IgD-negative memory B cell (primary cell): ENCODE data around the gene CCNH. TPM values are rescaled to one million over a fixed set of nuclear protein-coding genes. Genes with fewer than 3 reads are reported as not detected.

Experiments used
- H3K27ac Mint-ChIP-seq, 3 donors: one replicate each; pipeline ENCODE4 v1.8.0; 2020 to 2022; ENCODE audit warnings: mild to moderate bottlenecking in 3 of 3, mixed read lengths in 3 of 3, moderate library complexity in 1 of 3
- H3K27me3 Mint-ChIP-seq: one replicate; pipeline ENCODE4 v1.8.0; 2021; ENCODE audit warnings: mixed read lengths
- H3K36me3 Mint-ChIP-seq: one replicate; pipeline ENCODE4 v1.8.0; 2020; ENCODE audit warnings: mild to moderate bottlenecking, mixed read lengths
- H3K4me1 Mint-ChIP-seq, 3 donors: one replicate each; pipeline ENCODE4 v1.8.0; 2020 to 2022; ENCODE audit warnings: mixed read lengths in 3 of 3, mild to moderate bottlenecking in 1 of 3
- H3K4me3 Mint-ChIP-seq, 4 donors: one replicate each; pipeline ENCODE4 v1.8.0; 2020 to 2022; ENCODE audit warnings: mild to moderate bottlenecking in 4 of 4, mixed read lengths in 4 of 4, moderate library complexity in 3 of 4
- H3K9me3 Mint-ChIP-seq, 3 donors: one replicate each; pipeline ENCODE4 v1.8.0; 2020 to 2021; ENCODE audit warnings: mixed read lengths in 3 of 3, mild to moderate bottlenecking in 1 of 3
- polyA plus RNA-seq: library from polyadenylated mRNA; unstranded; fragments of 300-500 nt; fragmentation: Illumina TruSeq; gene quantifications from one replicate; pipeline ENCODE4 v1.2.3, GENCODE V29; 2021

CCNH gene
- polyA plus RNA-seq, 1 donor from 2014 or later: 58.2 TPM

DNA sequence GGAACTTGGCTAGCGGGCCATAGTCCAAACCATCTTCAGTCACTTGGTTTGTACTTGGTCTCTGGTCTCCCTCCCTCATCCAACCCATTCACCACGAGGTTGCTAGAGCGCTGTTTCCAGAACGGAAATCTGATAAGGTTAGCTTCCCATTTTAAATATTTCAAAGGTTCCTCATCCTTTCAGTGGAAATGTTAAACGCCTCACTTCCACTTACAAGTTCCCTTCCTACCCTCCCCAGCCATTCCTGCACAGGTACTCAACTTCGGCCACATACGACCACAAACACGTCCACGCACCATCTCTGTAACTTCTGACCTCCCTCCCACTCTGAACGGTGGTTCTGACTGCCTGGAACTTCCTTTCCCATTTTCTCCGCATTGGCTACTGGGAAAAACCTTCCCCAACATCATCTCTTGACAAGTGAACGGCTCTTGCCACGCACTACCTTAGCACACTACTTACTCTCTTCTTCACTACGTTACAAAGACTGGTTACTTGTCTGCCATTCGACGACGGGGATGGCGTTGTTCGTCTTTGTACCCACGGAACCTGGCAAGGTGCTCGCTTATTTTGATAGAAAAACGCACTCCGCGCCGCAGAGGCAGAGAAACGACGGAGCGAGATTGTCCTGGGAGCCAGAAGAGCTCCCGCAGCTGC, 629 bp downstream of the CCNH start:
- Mint-ChIP-seq H3K36me3 (no peaks in the 10 kb centered on the region), H3K27me3 (no peaks in the 10 kb centered on the region), H3K27ac (peak overlapping the region; percentile 80 to 99 (median 94)), H3K4me1 (peaks cover 18 to 33% (median 29%) of the 10 kb centered on the region in 3 donors), H3K9me3 (no peaks in the 10 kb centered on the region), H3K4me3 (peak overlapping the region; percentile 87 to 98 (median 96))

DNA sequence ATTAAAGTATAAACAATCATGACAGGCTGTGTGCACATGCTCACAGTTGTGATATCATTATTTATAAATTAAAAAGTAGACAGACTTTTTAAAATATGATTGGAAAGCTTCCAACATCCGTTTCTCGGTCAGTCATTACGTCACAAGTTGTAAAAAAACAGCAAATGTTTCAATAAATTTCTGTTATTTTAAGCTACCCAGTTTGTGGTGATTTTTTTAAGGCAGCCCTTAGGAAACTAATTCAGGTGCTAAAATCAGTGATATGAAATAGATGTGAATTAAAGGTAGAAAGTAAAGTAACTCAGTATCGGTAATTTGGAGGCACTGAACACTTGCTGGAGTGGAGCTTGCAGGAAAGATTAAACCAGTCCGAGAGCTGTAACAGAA, 1.2 kb downstream of the CCNH start:
- Mint-ChIP-seq H3K27me3 (no peaks in the 10 kb centered on the region), H3K4me1 (peaks cover 18 to 35% (median 34%) of the 10 kb centered on the region in 3 donors), H3K9me3 (no peaks in the 10 kb centered on the region), H3K27ac (peak overlapping the region; percentile 80 to 99 (median 94)), H3K4me3 (peak overlapping the region; percentile 87 to 98 (median 96)), H3K36me3 (no peaks in the 10 kb centered on the region)

DNA sequence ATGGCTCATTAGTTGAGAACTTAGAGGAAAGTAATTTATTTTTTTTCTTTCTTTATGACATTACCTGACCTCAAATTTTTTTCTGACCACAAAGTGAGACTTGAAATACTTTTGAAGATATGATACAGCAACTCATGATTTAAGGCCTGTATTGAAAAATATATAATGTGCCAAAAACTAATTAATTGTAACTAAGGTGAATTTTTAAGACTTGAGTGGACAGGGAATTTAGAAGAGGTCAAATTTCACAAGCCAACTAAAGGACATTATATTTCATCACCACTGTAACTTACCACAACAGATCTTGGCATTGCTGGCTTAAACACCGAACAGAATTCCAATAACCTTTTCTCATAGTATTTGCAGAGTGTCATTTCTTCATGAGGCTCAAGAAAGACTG, 1.8 kb downstream of the CCNH start:
- no peaks in the 10 kb centered on the region for H3K27me3 Mint-ChIP-seq
- peak overlapping the region; percentile 29 to 94 (median 46) for H3K27ac Mint-ChIP-seq
- peak overlapping the region; percentile 34 to 62 (median 57) for H3K4me3 Mint-ChIP-seq
- peaks cover 18 to 39% (median 35%) of the 10 kb centered on the region in 3 donors for H3K4me1 Mint-ChIP-seq
- no peaks in the 10 kb centered on the region for H3K9me3 Mint-ChIP-seq
- no peaks in the 10 kb centered on the region for H3K36me3 Mint-ChIP-seq

DNA sequence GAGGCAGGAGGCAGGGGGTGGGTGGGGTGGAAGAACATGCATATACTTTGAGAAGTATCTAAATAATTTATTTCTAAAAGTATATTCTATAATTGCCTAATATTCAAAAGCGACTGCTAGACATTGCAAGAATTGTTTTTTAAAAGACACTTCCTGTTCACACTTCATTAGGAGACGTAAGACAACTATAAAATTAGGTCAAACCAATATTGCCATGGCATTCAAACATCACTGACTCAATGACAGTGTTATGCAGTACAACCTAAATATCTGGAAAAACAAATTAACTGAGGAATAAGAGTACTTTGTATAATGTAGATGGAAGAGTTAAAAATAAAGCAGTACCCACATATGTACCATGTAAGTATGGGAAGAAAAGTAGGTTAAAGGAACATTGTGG, 4.5 kb downstream of the CCNH start:
- Mint-ChIP-seq H3K4me3 (peak overlapping the region in 2 of 4 donors; percentile 30 to 63), H3K27ac (peak overlapping the region; percentile 56 to 73 (median 67))

DNA sequence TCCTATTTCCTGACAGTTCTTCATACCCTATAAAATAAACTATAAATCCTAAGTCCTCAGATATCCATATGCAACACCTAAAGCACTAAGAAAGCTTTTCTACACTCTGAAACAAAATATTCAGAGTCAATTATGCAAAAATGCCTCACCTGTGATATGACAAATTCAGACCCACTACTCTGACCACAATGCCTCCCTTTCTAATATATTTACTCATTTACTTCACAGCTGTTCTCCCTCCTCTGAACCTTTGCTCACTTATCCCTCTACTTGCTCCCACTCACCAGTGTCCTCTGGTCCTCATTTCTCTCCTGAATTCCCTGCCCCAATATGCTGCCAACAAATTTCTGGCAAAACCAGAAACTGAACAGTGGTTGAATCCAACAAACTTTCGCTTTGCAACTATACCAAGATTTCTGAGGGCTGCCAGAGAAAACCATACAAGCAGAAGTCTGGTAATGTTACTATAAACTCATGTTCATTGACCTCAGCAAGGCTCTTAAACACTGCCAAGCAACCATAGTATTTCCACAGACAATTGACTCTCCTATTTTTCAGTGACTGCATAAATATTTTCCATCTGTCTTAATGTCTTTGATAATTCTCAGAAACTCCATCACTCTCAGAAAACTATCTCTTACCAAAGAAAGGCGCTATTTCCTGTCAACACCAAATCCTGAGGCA, 7.1 kb downstream of the CCNH start:
- H3K4me3 Mint-ChIP-seq: no peak overlapping the region
- H3K27ac Mint-ChIP-seq: peak overlapping the region in 2 of 3 donors; percentile 21 to 90
- H3K36me3 Mint-ChIP-seq: peaks cover 4% of the 10 kb centered on the region
- H3K27me3 Mint-ChIP-seq: no peaks in the 10 kb centered on the region
- peaks cover 5 to 28% (median 18%) of the 10 kb centered on the region in 3 donors for H3K4me1 Mint-ChIP-seq
- H3K9me3 Mint-ChIP-seq: peaks cover 0 to 2% (median 0%) of the 10 kb centered on the region in 3 donors

More for the DNA sequence above, 4.5 kb downstream of the CCNH start:
- Mint-ChIP-seq H3K4me1 (peaks cover 14 to 39% (median 33%) of the 10 kb centered on the region in 3 donors), H3K27me3 (no peaks in the 10 kb centered on the region), H3K9me3 (no peaks in the 10 kb centered on the region), H3K36me3 (no peaks in the 10 kb centered on the region)

DNA sequence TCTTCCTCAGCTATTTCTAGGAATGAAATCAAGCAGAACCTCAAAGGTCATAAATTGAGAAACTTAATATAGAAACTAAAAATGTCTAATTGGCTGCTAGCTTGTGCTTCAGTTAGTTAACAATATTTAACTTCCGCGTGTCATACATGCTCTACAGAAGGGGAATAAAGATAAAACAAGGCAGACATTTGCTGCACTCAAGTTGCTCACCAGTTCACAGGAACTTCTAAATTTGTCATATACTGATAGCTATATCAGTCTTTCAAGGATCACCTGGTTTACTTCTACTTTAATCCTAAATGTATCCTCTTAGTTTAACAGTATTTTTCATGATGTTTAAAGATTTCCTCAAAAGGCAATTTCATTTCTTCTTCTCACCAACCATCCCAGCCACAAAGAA, 8.4 kb downstream of the CCNH start:
- Mint-ChIP-seq H3K27ac (no peak overlapping the region), H3K36me3 (peaks cover 4% of the 10 kb centered on the region), H3K4me1 (peaks cover 2 to 33% (median 24%) of the 10 kb centered on the region in 3 donors), H3K9me3 (peaks cover 0 to 2% (median 0%) of the 10 kb centered on the region in 3 donors), H3K4me3 (no peak overlapping the region), H3K27me3 (no peaks in the 10 kb centered on the region)

DNA sequence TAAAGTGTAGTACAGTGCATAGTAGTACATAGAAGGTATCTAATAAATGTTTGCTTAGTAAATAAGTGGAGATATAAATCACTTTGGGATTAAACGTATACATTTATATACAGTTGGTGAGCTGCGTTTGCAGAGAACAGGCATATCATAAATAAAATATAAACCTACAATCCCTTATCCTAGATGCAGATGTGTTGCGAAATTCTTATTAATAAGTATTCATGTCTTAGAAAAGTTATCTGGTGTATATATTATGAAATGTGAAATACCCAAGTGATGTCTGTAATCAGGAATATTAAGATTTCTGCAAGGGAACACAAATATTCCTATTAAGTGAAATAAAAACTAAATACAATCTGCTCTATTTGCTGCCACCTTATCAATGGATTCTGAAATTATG, 8.8 kb downstream of the CCNH start:
- H3K27ac Mint-ChIP-seq: no peak overlapping the region
- H3K4me1 Mint-ChIP-seq: peaks cover 1 to 34% (median 24%) of the 10 kb centered on the region in 3 donors
- H3K9me3 Mint-ChIP-seq: peaks cover 0 to 2% (median 0%) of the 10 kb centered on the region in 3 donors
- no peaks in the 10 kb centered on the region for H3K27me3 Mint-ChIP-seq
- peaks cover 4% of the 10 kb centered on the region for H3K36me3 Mint-ChIP-seq
- no peak overlapping the region for H3K4me3 Mint-ChIP-seq

DNA sequence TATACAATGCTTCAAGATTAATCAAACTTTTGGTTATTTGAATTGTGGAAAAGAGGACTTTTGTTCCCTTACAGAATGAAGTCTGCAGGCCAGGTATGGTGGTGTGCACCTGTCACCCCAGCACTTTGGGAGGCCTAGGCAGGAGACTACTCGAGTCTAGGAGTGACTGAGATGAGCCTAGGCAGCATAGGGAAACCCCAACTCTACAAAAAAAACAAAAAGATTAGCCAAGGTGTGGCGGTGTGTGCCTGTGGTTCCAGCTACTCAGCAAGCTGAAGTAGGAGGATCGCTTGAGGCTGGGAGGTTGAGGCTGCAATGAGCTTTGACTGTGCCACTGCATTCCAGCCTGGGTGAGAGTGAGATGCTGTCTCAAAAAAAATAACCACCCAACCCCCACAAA, 9.3 kb downstream of the CCNH start:
- H3K27ac Mint-ChIP-seq: no peak overlapping the region
- peaks cover 4% of the 10 kb centered on the region for H3K36me3 Mint-ChIP-seq
- peaks cover 1 to 29% (median 19%) of the 10 kb centered on the region in 3 donors for H3K4me1 Mint-ChIP-seq
- H3K27me3 Mint-ChIP-seq: no peaks in the 10 kb centered on the region
- peaks cover 0 to 2% (median 0%) of the 10 kb centered on the region in 3 donors for H3K9me3 Mint-ChIP-seq
- no peak overlapping the region for H3K4me3 Mint-ChIP-seq

DNA sequence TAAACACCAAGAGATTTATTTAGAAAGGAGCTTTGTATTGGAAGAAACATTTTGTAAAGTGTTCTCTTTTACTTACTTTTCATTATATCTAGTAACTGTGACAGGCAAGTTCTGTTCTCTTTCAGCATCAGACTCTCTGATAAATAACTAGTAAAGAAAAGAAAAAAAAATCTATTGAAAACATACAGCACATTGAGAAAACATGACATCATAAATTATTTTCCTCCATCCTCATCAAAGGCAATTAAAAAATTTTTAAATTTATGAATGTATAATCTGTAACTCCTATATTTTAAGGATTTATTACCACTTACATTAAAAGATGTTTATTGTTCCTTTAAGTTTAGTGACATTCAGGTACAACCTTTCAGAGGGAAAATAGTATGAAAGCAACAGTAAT, 11.1 kb downstream of the CCNH start:
- peaks cover 4% of the 10 kb centered on the region for H3K36me3 Mint-ChIP-seq
- peak overlapping the region in 1 of 3 donors; percentile 78 for H3K27ac Mint-ChIP-seq
- peaks cover 0 to 12% (median 11%) of the 10 kb centered on the region in 3 donors for H3K4me1 Mint-ChIP-seq
- H3K9me3 Mint-ChIP-seq: peaks cover 0 to 2% (median 0%) of the 10 kb centered on the region in 3 donors
- H3K27me3 Mint-ChIP-seq: no peaks in the 10 kb centered on the region
- H3K4me3 Mint-ChIP-seq: no peak overlapping the region

DNA sequence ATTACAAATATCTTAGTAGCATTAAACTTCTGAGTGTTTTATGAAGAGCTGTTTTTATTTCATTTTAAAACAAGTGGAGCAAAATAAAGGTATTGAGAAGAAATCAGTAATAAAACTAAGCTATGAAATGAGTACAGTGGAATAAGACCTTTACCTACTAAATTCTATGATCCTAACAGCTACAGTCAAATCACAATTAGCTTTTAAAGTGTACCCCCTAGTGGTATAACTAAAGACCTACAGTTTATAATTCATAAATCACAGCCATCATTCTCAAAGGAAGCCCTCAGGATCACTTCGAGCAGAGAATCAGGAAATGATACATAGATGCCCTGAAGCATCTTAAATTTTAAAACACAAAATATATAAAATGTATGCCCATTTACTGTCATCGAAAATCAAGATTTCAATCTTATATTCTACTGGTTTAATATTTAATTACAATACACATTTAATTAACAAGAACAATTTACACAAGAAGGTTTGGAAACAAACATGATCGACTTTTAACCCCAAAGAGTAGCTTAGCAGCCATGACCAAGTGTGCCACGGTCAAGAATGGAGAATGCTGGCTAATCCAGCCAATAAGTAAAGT, 12.3 kb downstream of the CCNH start:
- Mint-ChIP-seq H3K27ac (peak overlapping the region in 1 of 3 donors; percentile 9), H3K36me3 (peaks cover 4% of the 10 kb centered on the region), H3K27me3 (no peaks in the 10 kb centered on the region), H3K4me3 (no peak overlapping the region), H3K4me1 (peaks cover 0 to 9% (median 5%) of the 10 kb centered on the region in 3 donors), H3K9me3 (peaks cover 0 to 2% (median 0%) of the 10 kb centered on the region in 3 donors)

DNA sequence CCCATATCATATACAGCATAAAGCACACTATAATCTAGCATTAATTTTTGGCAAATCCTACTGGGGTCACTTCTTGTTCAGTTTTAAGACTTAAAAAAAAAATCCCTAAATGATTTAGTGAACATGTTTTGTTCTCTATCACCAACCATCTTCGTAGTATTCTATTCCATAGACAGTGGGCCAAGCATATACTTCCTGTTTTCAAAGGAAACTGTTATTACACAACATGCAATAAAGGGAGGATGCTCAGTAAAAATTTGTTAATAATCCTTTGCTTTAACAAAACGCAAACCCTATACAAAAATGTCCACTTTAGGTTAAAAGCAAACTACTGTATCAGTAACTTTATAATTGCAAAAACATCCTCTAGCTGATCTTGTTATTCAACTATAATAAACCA, 13.0 kb downstream of the CCNH start:
- H3K9me3 Mint-ChIP-seq: peaks cover 0 to 2% (median 0%) of the 10 kb centered on the region in 3 donors
- no peaks in the 10 kb centered on the region for H3K27me3 Mint-ChIP-seq
- H3K4me1 Mint-ChIP-seq: peaks cover 0 to 9% (median 5%) of the 10 kb centered on the region in 3 donors
- no peak overlapping the region for H3K4me3 Mint-ChIP-seq
- H3K27ac Mint-ChIP-seq: peak overlapping the region in 1 of 3 donors; percentile 35
- H3K36me3 Mint-ChIP-seq: peaks cover 4% of the 10 kb centered on the region

DNA sequence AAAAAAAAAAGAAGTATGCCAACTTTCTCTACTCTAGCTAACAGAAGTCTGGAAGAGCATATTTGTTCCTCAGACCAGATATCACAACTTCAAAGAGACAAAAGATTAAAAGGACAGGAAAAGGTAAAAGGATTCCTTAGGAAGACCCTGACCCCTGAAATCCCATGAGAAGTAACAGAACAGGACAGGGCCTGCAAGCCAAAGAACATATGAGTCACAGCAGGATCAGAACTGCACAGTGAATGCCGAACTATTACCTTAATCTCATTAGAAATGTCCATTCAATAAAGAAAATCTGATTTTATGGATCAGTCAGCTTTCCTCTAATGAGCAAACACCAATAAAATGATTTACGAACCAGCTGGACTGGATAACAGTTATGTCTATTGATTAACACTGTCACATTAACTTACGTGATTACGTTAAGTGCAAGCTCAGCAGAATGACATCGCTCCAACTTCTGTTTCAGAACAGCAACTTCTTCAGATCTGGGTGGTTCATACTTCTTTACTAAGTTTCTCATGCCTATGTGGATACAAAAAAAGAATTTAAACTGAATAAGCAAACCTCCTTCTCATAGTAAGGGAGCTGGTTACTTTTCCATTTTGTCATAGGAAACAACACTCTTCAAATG, 13.6 kb downstream of the CCNH start:
- H3K27me3 Mint-ChIP-seq: no peaks in the 10 kb centered on the region
- peaks cover 4% of the 10 kb centered on the region for H3K36me3 Mint-ChIP-seq
- peaks cover 0 to 2% (median 0%) of the 10 kb centered on the region in 3 donors for H3K9me3 Mint-ChIP-seq
- peak overlapping the region in 1 of 3 donors; percentile 26 for H3K27ac Mint-ChIP-seq
- no peak overlapping the region for H3K4me3 Mint-ChIP-seq
- peaks cover 0 to 9% (median 5%) of the 10 kb centered on the region in 3 donors for H3K4me1 Mint-ChIP-seq

DNA sequence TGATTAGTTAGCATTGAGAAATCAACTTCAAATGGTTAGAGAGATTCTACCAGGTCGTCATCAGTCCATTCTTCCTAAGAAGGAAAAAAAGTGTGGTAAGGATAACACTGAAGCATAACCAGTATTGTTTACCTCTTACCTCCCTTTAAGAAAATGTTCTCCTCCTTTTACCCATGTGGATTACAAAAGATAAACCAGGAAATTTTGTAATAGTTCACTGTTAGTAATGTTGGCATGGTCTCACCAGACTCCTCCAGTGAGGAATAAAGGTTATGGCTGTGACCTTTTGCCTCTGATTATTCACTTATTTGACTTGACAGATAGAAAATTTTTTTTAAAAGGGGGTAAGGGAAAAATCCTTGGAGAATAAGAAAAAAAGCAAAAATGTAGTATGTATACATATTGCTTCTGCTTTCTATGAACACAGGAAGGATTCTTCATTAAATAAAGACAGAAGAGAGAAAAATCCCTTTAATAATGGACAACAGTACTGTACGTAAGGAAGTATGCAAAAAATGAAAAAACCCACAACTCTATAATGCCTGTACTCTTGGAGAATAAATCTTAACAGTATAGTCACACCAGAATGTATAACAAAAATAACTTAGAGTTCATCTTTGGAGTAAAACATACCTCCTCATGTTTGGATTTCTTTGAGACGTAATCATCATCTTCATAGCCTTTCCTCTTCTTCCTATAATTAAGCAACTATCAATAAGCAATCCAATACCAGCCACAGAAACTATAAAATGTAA, 18.1 kb downstream of the CCNH start:
- Mint-ChIP-seq H3K27me3 (no peaks in the 10 kb centered on the region), H3K27ac (peak overlapping the region in 2 of 3 donors; percentile 23 to 25), H3K4me1 (peaks cover 0 to 5% (median 3%) of the 10 kb centered on the region in 3 donors), H3K4me3 (no peak overlapping the region), H3K9me3 (no peaks in the 10 kb centered on the region), H3K36me3 (peaks cover 2% of the 10 kb centered on the region)

DNA sequence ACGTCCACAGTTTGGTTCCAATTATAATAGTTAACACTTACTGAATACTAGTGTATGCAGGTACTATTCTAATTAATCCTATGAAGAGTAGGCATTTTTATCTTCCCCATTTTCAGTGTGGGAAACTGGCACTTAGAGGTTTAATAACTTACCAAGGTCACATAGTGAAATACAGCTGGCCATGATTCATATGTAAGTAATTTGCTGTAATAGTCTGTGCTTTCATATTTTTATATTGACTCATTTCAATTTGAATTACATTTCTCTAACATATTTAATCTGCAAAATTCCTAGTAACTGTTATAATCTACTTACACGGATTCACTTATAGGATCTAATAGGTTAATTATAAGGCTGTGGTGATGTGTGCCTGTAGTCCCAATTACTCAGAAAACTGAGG, 19.4 kb downstream of the CCNH start:
- no peak overlapping the region for H3K27ac Mint-ChIP-seq
- H3K4me1 Mint-ChIP-seq: peaks cover 0 to 4% (median 0%) of the 10 kb centered on the region in 3 donors
- no peaks in the 10 kb centered on the region for H3K9me3 Mint-ChIP-seq
- H3K27me3 Mint-ChIP-seq: no peaks in the 10 kb centered on the region
- H3K36me3 Mint-ChIP-seq: peaks cover 2% of the 10 kb centered on the region
- peak overlapping the region in 1 of 4 donors; percentile 17 for H3K4me3 Mint-ChIP-seq
